ENCODE data around the gene SMCO1. TPM values are rescaled to one million over a fixed set of nuclear protein-coding genes. Genes with fewer than 3 reads are reported as not detected.
A peak's percentile ranks its signal among the peaks of the same experiment; 100 is the strongest.

SMCO1 gene
- polyA plus RNA-seq, 3 donors = not detected

GRCh38 chr3:196502775-196503195 lies 12.4 kb downstream of the SMCO1 start:
- Mint-ChIP-seq H3K4me1 (peaks cover 40% of the 10 kb centered on the region), H3K9me3 (peaks cover 4 to 15% (median 9%) of the 10 kb centered on the region in 7 donors), H3K27ac (peak overlapping the region; percentile 96 to 99 (median 97)), H3K27me3 (ENCODE audit: low read depth in 3 of 3) (peaks cover 0 to 2% (median 1%) of the 10 kb centered on the region in 3 donors), H3K4me3 (peak overlapping the region; percentile 99), H3K36me3 (peaks cover 12 to 20% of the 10 kb centered on the region in 2 donors)
- Histone ChIP-seq H3K27me3 (ENCODE audit: control insufficient read depth in 2 of 2, insufficient read depth in 2 of 2, low read length in 2 of 2) (no peaks in the 10 kb centered on the region), H3K4me1 (ENCODE audit: control insufficient read depth in 1 of 2, insufficient read depth in 2 of 2, low read length in 2 of 2) (peaks cover 23 to 32% of the 10 kb centered on the region in 2 donors), H3K9ac (ENCODE audit: insufficient read depth, low read length, poor library complexity, severe bottlenecking) (peak overlapping the region; percentile 95), H3K9me3 (replicated peaks in 1 of 2; ENCODE audit: control insufficient read depth in 1 of 2, insufficient read depth in 1 of 2, low read length in 2 of 2) (peaks cover 6 to 11% of the 10 kb centered on the region in 2 donors), H3K79me2 (ENCODE audit: insufficient read depth, low read length) (peaks cover 58% of the 10 kb centered on the region), H3K27ac (ENCODE audit: low read depth in 1 of 2, low read length in 2 of 2) (peak overlapping the region; percentile 89 to 99), H2AFZ (ENCODE audit: insufficient read depth, low read depth, low read length, poor library complexity, severe bottlenecking) (peak overlapping the region; percentile 60), H3K4me3 (replicated peaks in 1 of 3; ENCODE audit: low read depth in 2 of 3, low read length in 3 of 3) (peak overlapping the region; percentile 74 to 95 (median 84)), H3K36me3 (replicated peaks in 1 of 2; ENCODE audit: control insufficient read depth in 1 of 2, insufficient read depth in 2 of 2, low read length in 2 of 2) (peaks cover 0 to 17% of the 10 kb centered on the region in 2 donors), H4K20me1 (ENCODE audit: insufficient read depth, low read length) (peaks cover 51% of the 10 kb centered on the region), H3K4me2 (replicated peaks; ENCODE audit: extremely low read depth, low read length, poor library complexity, severe bottlenecking) (peak overlapping the region; percentile 82)
- TF ChIP-seq CTCF (IDR thresholded peaks at IDR 0.05) = no peak
- DNase-seq = peak; percentile 78 to 82 (median 80)
- intact Hi-C loops (cut with micrococcal nuclease) = loop anchor here in 1 of 2 donors (5.0 kb wide), 1 partner anchor 70 kb away; the partner anchor contains the start of gene UBXN7
- under 1% methylated on average over 26 of the region's 27 CpGs for WGBS (ENCODE audit: insufficient coverage)

- peaks cover 0 to 8% (median 2%) of the 10 kb centered on the region in 7 donors for H3K9me3 Mint-ChIP-seq
- WGBS (ENCODE audit: insufficient coverage) = 0% methylated on average over 2 of the region's 14 CpGs
- DNase-seq = peak; percentile 8 to 48 (median 30)
- peak overlapping the region; percentile 0 for H2AFZ ChIP-seq (ENCODE audit: insufficient read depth, low read depth, low read length, poor library complexity, severe bottlenecking)
- H3K27ac ChIP-seq (ENCODE audit: low read depth in 1 of 2, low read length in 2 of 2) = peak overlapping the region in 1 of 2 donors; percentile 99
- H3K27me3 ChIP-seq (ENCODE audit: control insufficient read depth in 2 of 2, insufficient read depth in 2 of 2, low read length in 2 of 2) = no peaks in the 10 kb centered on the region
- peak overlapping the region; percentile 45 to 98 (median 92) for H3K27ac Mint-ChIP-seq
- peaks cover 0 to 23% of the 10 kb centered on the region in 2 donors for H3K36me3 ChIP-seq (replicated peaks in 1 of 2; ENCODE audit: control insufficient read depth in 1 of 2, insufficient read depth in 2 of 2, low read length in 2 of 2)
- peaks cover 63% of the 10 kb centered on the region for H4K20me1 ChIP-seq (ENCODE audit: insufficient read depth, low read length)
- peaks cover 23 to 32% of the 10 kb centered on the region in 2 donors for H3K4me1 ChIP-seq (ENCODE audit: control insufficient read depth in 1 of 2, insufficient read depth in 2 of 2, low read length in 2 of 2)
- H3K36me3 Mint-ChIP-seq = peaks cover 14 to 28% of the 10 kb centered on the region in 2 donors
- peak overlapping the region; percentile 99 for H3K4me3 Mint-ChIP-seq
- intact Hi-C loops (cut with micrococcal nuclease) = loop anchor here in 1 of 2 donors (5.0 kb wide), 1 partner anchor 69 kb away; the partner anchor contains the start of gene UBXN7
- H3K79me2 ChIP-seq (ENCODE audit: insufficient read depth, low read length) = peaks cover 71% of the 10 kb centered on the region
- H3K9me3 ChIP-seq (replicated peaks in 1 of 2; ENCODE audit: control insufficient read depth in 1 of 2, insufficient read depth in 1 of 2, low read length in 2 of 2) = peaks cover 0 to 4% of the 10 kb centered on the region in 2 donors
- no peak for TF ChIP-seq CTCF (IDR thresholded peaks at IDR 0.05)
- H3K4me3 ChIP-seq (replicated peaks in 1 of 3; ENCODE audit: low read depth in 2 of 3, low read length in 3 of 3) = peak overlapping the region; percentile 74 to 95 (median 84)
- H3K4me2 ChIP-seq (replicated peaks; ENCODE audit: extremely low read depth, low read length, poor library complexity, severe bottlenecking) = peak overlapping the region; percentile 82
- H3K4me1 Mint-ChIP-seq = peaks cover 40% of the 10 kb centered on the region
- peak overlapping the region; percentile 95 for H3K9ac ChIP-seq (ENCODE audit: insufficient read depth, low read length, poor library complexity, severe bottlenecking)
- peaks cover 0 to 1% (median 1%) of the 10 kb centered on the region in 3 donors for H3K27me3 Mint-ChIP-seq (ENCODE audit: low read depth in 3 of 3)
Observed at GRCh38 chr3:196501316-196502044, 13.7 kb downstream of the SMCO1 start.
